Measurements from ENCODE around the gene PYDC1.

The PYDC1 gene

GRCh38 chr16:31190061-31190460, 26.9 kb downstream of the PYDC1 start:
- no peaks in the 10 kb centered on the region for H3K4me1 ChIP-seq
- intact Hi-C loops (cut with DNase I; ENCODE audit: low total_unique reads) = loop anchor here (5.0 kb wide), 1 partner anchor 252 kb away; the partner anchor contains the start of gene ZNF843
- no peak for TF ChIP-seq CTCF (IDR thresholded peaks at IDR 0.05)
- H3K27me3 ChIP-seq = no peaks in the 10 kb centered on the region
- DNase-seq = no peak
- H3K4me3 ChIP-seq = no peak overlapping the region
- H3K9me3 ChIP-seq = no peaks in the 10 kb centered on the region
- peaks cover 99 to 100% (median 100%) of the 10 kb centered on the region in 3 donors for H3K36me3 ChIP-seq
- no peak overlapping the region for H3K27ac ChIP-seq

GRCh38 chr16:31189412-31189778, 27.5 kb downstream of the PYDC1 start:
- no peak for TF ChIP-seq CTCF (IDR thresholded peaks at IDR 0.05)
- Histone ChIP-seq H3K9me3 (no peaks in the 10 kb centered on the region), H3K27ac (no peak overlapping the region), H3K4me1 (no peaks in the 10 kb centered on the region), H3K27me3 (no peaks in the 10 kb centered on the region), H3K4me3 (no peak overlapping the region), H3K36me3 (peaks cover 99 to 100% (median 100%) of the 10 kb centered on the region in 3 donors)
- intact Hi-C loops (cut with DNase I; ENCODE audit: low total_unique reads) = loop anchor here (10.0 kb wide), 1 partner anchor 315 kb away; the partner anchor contains the start of gene RUSF1
- DNase-seq = no peak

- TF ChIP-seq CTCF (IDR thresholded peaks at IDR 0.05) = no peak
- Histone ChIP-seq H3K9me3 (no peaks in the 10 kb centered on the region), H3K4me3 (no peak overlapping the region), H3K4me1 (peaks cover 0 to 5% (median 4%) of the 10 kb centered on the region in 4 donors), H3K27me3 (no peaks in the 10 kb centered on the region), H3K36me3 (peaks cover 99 to 100% (median 100%) of the 10 kb centered on the region in 3 donors), H3K27ac (no peak overlapping the region)
- DNase-seq = no peak
- intact Hi-C loops (cut with DNase I; ENCODE audit: low total_unique reads) = loop anchor here (10.0 kb wide), 1 partner anchor 316 kb away; the partner anchor contains the start of gene RUSF1
Measured at GRCh38 chr16:31188450-31189411, 28.2 kb downstream of the PYDC1 start.

GRCh38 chr16:31187808-31188189, 29.1 kb downstream of the PYDC1 start:
- H3K4me1 ChIP-seq = peaks cover 0 to 14% (median 12%) of the 10 kb centered on the region in 4 donors
- DNase-seq = no peak
- peaks cover 94 to 100% (median 99%) of the 10 kb centered on the region in 3 donors for H3K36me3 ChIP-seq
- intact Hi-C loops (cut with DNase I; ENCODE audit: low total_unique reads) = loop anchor here (10.0 kb wide), 1 partner anchor 317 kb away; the partner anchor contains the start of gene RUSF1
- TF ChIP-seq CTCF (IDR thresholded peaks at IDR 0.05) = no peak
- no peak overlapping the region for H3K27ac ChIP-seq
- no peaks in the 10 kb centered on the region for H3K9me3 ChIP-seq
- no peaks in the 10 kb centered on the region for H3K27me3 ChIP-seq
- no peak overlapping the region for H3K4me3 ChIP-seq

- Histone ChIP-seq H3K36me3 (peaks cover 91 to 98% (median 98%) of the 10 kb centered on the region in 3 donors), H3K27me3 (no peaks in the 10 kb centered on the region), H3K9me3 (no peaks in the 10 kb centered on the region), H3K4me3 (no peak overlapping the region), H3K27ac (no peak overlapping the region), H3K4me1 (peaks cover 0 to 20% (median 18%) of the 10 kb centered on the region in 4 donors)
- TF ChIP-seq CTCF (IDR thresholded peaks at IDR 0.05) = no peak
- no peak for DNase-seq
- intact Hi-C loops (cut with DNase I; ENCODE audit: low total_unique reads) = loop anchor here (10.0 kb wide), 1 partner anchor 318 kb away; the partner anchor contains the start of gene RUSF1
Measured at GRCh38 chr16:31186930-31187807, 29.8 kb downstream of the PYDC1 start.

All from tibial artery (tissue), 4 donors.